ENCODE results near the gene CCDC197. TPM values are rescaled to one million over a fixed set of nuclear protein-coding genes. Genes with fewer than 3 reads are reported as not detected.
A peak's percentile ranks its signal among the peaks of the same experiment; 100 is the strongest.

The CCDC197 gene
- total RNA-seq, 1 donor from 2014 or later: 0.13 TPM

GRCh38 chr14:94019329-94019728, 22.2 kb downstream of the CCDC197 start:
- Mint-ChIP-seq H3K36me3 (ENCODE audit: low read depth) (peaks cover 2% of the 10 kb centered on the region), H3K4me3 (no peak overlapping the region), H3K27ac (no peak overlapping the region), H3K27me3 (ENCODE audit: insufficient read depth) (peaks cover 15% of the 10 kb centered on the region), H3K9me3 (no peaks in the 10 kb centered on the region), H3K4me1 (ENCODE audit: low read depth) (peaks cover 31% of the 10 kb centered on the region)
- intact Hi-C loops (cut with micrococcal nuclease): no loop called here
- no peak for DNase-seq (ENCODE audit: low spot score)

DNA sequence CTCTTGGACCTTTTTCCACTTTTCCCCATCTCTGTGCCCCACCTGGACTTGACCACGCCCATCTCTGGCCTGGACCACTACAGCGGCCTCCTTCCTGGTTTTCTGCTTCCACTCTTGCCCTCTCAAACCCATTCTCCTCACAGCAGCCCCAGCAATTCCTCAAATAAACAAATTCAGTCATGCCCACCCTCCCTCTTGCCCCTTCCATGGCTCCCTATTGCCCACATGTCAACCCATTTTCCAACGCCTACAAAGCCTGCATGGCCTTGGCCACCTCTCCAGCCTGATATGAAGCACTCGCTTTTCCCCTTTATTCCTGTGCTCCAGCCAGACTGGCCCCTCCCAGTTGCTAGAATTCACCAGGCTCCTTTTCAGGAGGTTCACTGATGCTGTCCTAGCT, 23.2 kb downstream of the CCDC197 start:
- H3K4me3 Mint-ChIP-seq: no peak overlapping the region
- peak overlapping the region; percentile 11 for H3K27ac Mint-ChIP-seq
- no peak for DNase-seq (ENCODE audit: low spot score)
- peaks cover 9% of the 10 kb centered on the region for H3K27me3 Mint-ChIP-seq (ENCODE audit: insufficient read depth)
- H3K4me1 Mint-ChIP-seq (ENCODE audit: low read depth): peaks cover 31% of the 10 kb centered on the region
- no peaks in the 10 kb centered on the region for H3K9me3 Mint-ChIP-seq
- intact Hi-C loops (cut with micrococcal nuclease): no loop called here
- H3K36me3 Mint-ChIP-seq (ENCODE audit: low read depth): peaks cover 2% of the 10 kb centered on the region

DNA sequence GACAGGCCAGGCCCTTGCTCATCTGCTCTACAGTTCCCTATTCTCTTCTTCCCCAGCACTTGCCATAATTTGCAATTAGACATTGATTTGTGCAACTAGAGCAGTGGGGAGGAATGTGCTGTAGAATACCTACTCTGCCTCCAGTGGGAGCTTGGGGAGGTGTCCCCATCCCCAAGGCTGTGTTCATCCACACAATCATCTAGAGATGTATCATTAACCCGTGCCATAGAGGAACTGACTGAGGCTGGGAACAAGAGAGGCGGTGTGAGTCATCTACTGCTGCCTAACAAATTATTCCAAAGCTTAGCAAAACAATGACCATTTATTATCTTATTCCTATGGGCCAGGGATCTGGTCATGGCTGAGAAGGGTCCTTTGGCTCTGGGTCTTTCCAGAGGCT, 23.9 kb downstream of the CCDC197 start:
- Mint-ChIP-seq H3K36me3 (ENCODE audit: low read depth) (peaks cover 2% of the 10 kb centered on the region), H3K27ac (peak overlapping the region; percentile 76), H3K4me1 (ENCODE audit: low read depth) (peaks cover 37% of the 10 kb centered on the region), H3K4me3 (peak overlapping the region; percentile 46), H3K9me3 (no peaks in the 10 kb centered on the region), H3K27me3 (ENCODE audit: insufficient read depth) (peaks cover 8% of the 10 kb centered on the region)
- DNase-seq (ENCODE audit: low spot score): no peak
- intact Hi-C loops (cut with micrococcal nuclease): loop anchor here (1.0 kb wide), 3 partner anchors 9 to 60 kb away; partner anchors contain the start of genes DDX24 and IFI27L1

- intact Hi-C loops (cut with micrococcal nuclease): loop anchor here (1.0 kb wide), 3 partner anchors 9 to 60 kb away; partner anchors contain the start of genes DDX24 and IFI27L1
- H3K27ac Mint-ChIP-seq: peak overlapping the region; percentile 76
Observed at GRCh38 chr14:94021416-94022157, 24.5 kb downstream of the CCDC197 start.

DNA sequence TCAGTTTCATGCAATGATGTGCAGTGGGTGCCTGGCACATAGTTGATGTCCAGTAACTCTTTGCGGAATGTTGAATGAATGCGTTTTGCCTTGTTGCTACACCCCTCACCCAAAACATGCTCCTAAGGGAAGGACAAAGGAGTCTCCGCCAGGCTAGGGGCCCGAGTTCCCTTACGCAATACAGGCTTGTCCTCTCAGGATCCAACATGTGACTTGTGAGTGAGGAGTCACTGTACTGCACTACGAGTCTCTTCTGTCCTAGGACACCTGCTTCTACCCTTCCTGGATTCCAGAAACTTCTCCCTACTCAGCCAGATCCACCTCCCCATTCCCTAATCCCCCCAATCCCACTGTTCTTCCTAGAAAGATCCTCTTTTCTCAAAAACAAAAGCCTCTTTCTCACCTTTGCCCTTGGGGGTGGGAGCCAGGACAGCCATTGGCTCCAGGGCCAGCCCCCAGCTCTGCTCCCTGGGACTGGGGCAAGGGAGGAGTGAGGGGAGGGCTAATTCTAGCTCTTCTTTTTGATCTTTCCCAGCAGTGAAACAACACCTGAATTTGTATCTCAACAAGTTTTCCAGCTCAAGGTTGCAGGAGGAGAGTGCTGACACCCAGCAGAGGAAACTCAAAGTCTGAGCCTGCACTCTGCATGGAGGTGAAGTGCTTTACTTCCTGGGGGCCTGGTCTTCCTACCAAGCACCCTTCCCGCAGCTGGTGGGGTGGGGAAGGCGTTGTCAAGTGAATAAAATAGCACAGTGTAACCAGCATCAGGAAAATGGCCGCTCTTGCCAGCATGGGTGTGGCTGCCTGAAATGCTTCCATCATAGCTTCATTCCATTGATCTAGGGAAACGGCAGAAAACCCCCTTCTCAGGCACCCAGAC, 25.7 kb downstream of the CCDC197 start:
- DNase-seq (ENCODE audit: low spot score): no peak
- intact Hi-C loops (cut with micrococcal nuclease): no loop called here
- Mint-ChIP-seq H3K4me1 (ENCODE audit: low read depth) (peaks cover 39% of the 10 kb centered on the region), H3K27me3 (ENCODE audit: insufficient read depth) (peaks cover 6% of the 10 kb centered on the region), H3K4me3 (peak overlapping the region; percentile 31), H3K9me3 (no peaks in the 10 kb centered on the region), H3K27ac (no peak overlapping the region), H3K36me3 (ENCODE audit: low read depth) (peaks cover 2% of the 10 kb centered on the region)

More at GRCh38 chr14:94021416-94022157, 24.5 kb downstream of the CCDC197 start:
- Mint-ChIP-seq H3K27me3 (ENCODE audit: insufficient read depth) (peaks cover 8% of the 10 kb centered on the region), H3K4me1 (ENCODE audit: low read depth) (peaks cover 39% of the 10 kb centered on the region), H3K9me3 (no peaks in the 10 kb centered on the region), H3K36me3 (ENCODE audit: low read depth) (peaks cover 2% of the 10 kb centered on the region), H3K4me3 (peak overlapping the region; percentile 31)
- no peak for DNase-seq (ENCODE audit: low spot score)

- Mint-ChIP-seq H3K36me3 (ENCODE audit: low read depth) (peaks cover 5% of the 10 kb centered on the region), H3K27me3 (ENCODE audit: insufficient read depth) (peaks cover 1% of the 10 kb centered on the region), H3K4me3 (no peak overlapping the region), H3K4me1 (ENCODE audit: low read depth) (peaks cover 51% of the 10 kb centered on the region), H3K27ac (no peak overlapping the region), H3K9me3 (no peaks in the 10 kb centered on the region)
- intact Hi-C loops (cut with micrococcal nuclease): no loop called here
- DNase-seq (ENCODE audit: low spot score): no peak
Observed at GRCh38 chr14:94024549-94024948, 27.4 kb downstream of the CCDC197 start.

- DNase-seq (ENCODE audit: low spot score): no peak
- H3K27me3 Mint-ChIP-seq (ENCODE audit: insufficient read depth): no peaks in the 10 kb centered on the region
- H3K9me3 Mint-ChIP-seq: no peaks in the 10 kb centered on the region
- peaks cover 5% of the 10 kb centered on the region for H3K36me3 Mint-ChIP-seq (ENCODE audit: low read depth)
- intact Hi-C loops (cut with micrococcal nuclease): loop anchor here (1.0 to 5.0 kb wide), 9 partner anchors 21 to 152 kb away; partner anchors contain the start of genes ASB2, DDX24, IFI27L1 and IFI27L2
- H3K27ac Mint-ChIP-seq: peak overlapping the region; percentile 60
- peaks cover 45% of the 10 kb centered on the region for H3K4me1 Mint-ChIP-seq (ENCODE audit: low read depth)
- peak overlapping the region; percentile 85 for H3K4me3 Mint-ChIP-seq
Observed at GRCh38 chr14:94025720-94026119, 28.6 kb downstream of the CCDC197 start.

DNA sequence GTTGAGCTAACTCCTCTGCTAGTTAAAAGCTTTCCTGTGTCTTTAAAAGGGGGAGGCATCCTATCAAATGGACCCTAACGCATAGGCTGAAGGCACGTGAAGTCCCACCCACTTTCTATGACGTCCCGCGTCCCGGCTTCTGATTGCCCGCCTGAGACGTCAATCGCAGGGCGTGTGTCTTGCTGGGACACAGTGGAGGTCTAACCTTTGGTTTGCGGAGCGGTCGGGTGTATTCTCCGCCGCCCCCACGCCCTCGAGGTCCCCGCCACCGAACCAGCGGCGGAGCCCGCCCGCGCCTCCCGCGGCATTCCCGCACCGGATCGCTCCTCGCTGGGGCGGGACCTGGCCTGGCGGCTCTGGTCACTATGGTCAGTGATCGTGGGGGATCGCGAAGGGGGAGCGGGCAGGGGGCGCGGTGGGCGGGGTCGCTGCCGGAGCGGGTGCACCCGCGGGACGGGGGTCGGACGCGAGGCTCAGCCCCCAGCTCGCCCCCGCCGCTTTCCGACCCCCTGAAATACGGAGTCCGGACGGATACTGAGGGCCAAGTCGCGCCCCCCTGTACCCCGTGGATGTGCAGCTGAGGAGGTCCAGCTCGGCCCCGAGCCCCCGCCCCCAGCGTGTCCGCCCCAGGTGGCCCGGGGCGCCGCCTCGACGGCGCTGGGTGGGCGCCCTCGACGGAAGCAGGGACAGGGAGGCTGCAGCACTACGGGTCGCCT, 29.2 kb downstream of the CCDC197 start, which contains the start of gene OTUB2:
OTUB2 (plus strand) TSS at position 168 of the 716 bp plus-strand sequence; CDS start at position 366, 198 bp downstream.
- H3K27ac Mint-ChIP-seq: peak within 1 kb of the TSS; percentile 60
- intact Hi-C loops (cut with micrococcal nuclease): loop anchor here (1.0 to 5.0 kb wide), 9 partner anchors 22 to 151 kb away; partner anchors contain the start of genes ASB2, DDX24, IFI27L1 and IFI27L2
- no peaks in the 10 kb centered on the region for H3K27me3 Mint-ChIP-seq (ENCODE audit: insufficient read depth)
- peak within 1 kb of the TSS; percentile 85 for H3K4me3 Mint-ChIP-seq
- peaks cover 39% of the 10 kb centered on the region for H3K4me1 Mint-ChIP-seq (ENCODE audit: low read depth)
- H3K9me3 Mint-ChIP-seq: no peaks in the 10 kb centered on the region
- H3K36me3 Mint-ChIP-seq (ENCODE audit: low read depth): peaks cover 3% of the 10 kb centered on the region
- peak; percentile 96 for DNase-seq (ENCODE audit: low spot score)

- DNase-seq (ENCODE audit: low spot score): no peak
- H3K36me3 Mint-ChIP-seq (ENCODE audit: low read depth): peaks cover 3% of the 10 kb centered on the region
- H3K4me3 Mint-ChIP-seq: peak overlapping the region; percentile 61
- H3K4me1 Mint-ChIP-seq (ENCODE audit: low read depth): peaks cover 32% of the 10 kb centered on the region
- no peaks in the 10 kb centered on the region for H3K27me3 Mint-ChIP-seq (ENCODE audit: insufficient read depth)
- H3K9me3 Mint-ChIP-seq: no peaks in the 10 kb centered on the region
- intact Hi-C loops (cut with micrococcal nuclease): loop anchor here (1.0 to 5.0 kb wide), 9 partner anchors 22 to 150 kb away; partner anchors contain the start of genes ASB2, DDX24, IFI27L1 and IFI27L2
- no peak overlapping the region for H3K27ac Mint-ChIP-seq
Observed at GRCh38 chr14:94026889-94027469, 29.9 kb downstream of the CCDC197 start.

DNA sequence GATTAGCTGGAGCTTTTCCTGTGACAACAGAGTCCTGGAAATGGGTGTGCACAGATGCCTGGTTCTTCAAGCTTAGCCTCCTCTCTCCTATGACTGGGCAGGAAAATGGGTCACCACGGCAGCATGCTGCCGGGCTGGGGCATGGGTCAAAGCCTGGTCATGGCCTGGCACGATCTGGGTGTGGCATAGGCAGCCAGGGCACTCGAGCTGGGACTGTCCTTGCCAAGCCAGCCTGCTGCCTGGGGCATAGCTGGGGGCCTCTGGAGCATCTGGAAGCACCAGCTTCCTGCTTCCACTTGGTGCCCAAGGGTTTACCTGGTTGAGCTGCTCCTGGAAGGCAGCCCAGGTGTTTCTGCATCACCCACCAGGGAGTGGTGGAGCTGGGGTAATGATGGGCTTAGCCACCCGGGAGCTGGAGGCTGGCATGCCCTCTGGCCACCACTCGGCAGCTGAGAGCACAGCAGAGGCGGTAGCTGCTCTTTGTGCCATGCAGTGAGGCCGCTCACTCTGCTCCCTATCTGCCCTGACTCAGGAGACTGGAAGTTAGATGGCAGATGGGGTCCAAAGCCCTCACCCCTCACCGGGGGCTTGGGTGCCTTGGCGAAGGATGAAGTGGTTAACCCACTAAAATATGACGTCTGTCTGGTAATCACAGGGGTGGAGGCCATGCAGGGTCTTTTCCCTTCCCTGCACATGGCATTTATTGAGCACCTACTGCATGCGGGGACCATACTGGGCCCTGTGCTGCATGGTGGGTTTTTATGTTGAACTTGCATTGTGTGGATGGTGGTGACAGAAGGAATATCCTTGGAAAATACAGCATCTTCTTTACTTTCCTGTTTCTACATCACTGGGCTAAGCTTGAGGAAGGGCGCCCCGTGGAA, 30.7 kb downstream of the CCDC197 start:
- no peak for DNase-seq (ENCODE audit: low spot score)
- H3K9me3 Mint-ChIP-seq: no peaks in the 10 kb centered on the region
- H3K4me3 Mint-ChIP-seq: peak overlapping the region; percentile 66
- H3K36me3 Mint-ChIP-seq (ENCODE audit: low read depth): peaks cover 5% of the 10 kb centered on the region
- no peaks in the 10 kb centered on the region for H3K27me3 Mint-ChIP-seq (ENCODE audit: insufficient read depth)
- H3K4me1 Mint-ChIP-seq (ENCODE audit: low read depth): peaks cover 24% of the 10 kb centered on the region
- peak overlapping the region; percentile 52 for H3K27ac Mint-ChIP-seq
- intact Hi-C loops (cut with micrococcal nuclease): loop anchor here (2.0 to 5.0 kb wide), 2 partner anchors 23 to 149 kb away; no protein-coding TSS in a partner anchor

DNA sequence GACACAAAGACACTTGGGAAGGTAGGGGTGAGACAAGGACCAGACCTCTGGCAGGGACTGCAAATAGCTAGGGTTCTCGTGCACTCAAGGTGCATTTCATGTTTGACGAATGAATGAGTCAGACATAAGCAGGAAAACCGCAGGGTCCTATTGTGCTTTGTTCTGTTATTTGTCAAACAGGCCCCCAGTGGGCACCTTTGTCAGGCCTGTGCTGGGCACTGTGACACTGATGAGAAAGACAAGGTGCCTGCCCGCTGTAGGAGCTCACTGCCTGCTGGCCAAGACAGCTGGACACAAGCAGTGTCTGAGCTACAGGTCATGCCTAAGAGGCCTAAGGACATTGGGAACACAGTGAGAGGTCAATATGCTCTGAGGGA, 31.3 kb downstream of the CCDC197 start:
- intact Hi-C loops (cut with micrococcal nuclease): loop anchor here (5.0 kb wide), 1 partner anchor 149 kb away; no protein-coding TSS in a partner anchor
- Mint-ChIP-seq H3K36me3 (ENCODE audit: low read depth) (peaks cover 5% of the 10 kb centered on the region), H3K27me3 (ENCODE audit: insufficient read depth) (no peaks in the 10 kb centered on the region), H3K27ac (peak overlapping the region; percentile 52), H3K4me3 (peak overlapping the region; percentile 66), H3K9me3 (no peaks in the 10 kb centered on the region), H3K4me1 (ENCODE audit: low read depth) (peaks cover 20% of the 10 kb centered on the region)
- DNase-seq (ENCODE audit: low spot score): peak; percentile 14

All from activated T-helper 1 cell treated with anti-CD3 and anti-CD28 coated beads, Interleukin-12 subunit alpha, Interleukin-12 subunit beta, Interleukin-2, Interleukin-4 antibody, amounts not matched to agents 30 ng/mL and 10 ng/mL and 1 ng/mL, durations not matched to agents 14 hours and 24 hours and 36 hours (primary cell).